Vagina (tissue), 2 donors: Measurements from ENCODE around the gene EPHA1. TPM values are rescaled to one million over a fixed set of nuclear protein-coding genes. Genes with fewer than 3 reads are reported as not detected.
"Not testable (repeated sequence)": the region's sequence is repeated elsewhere in the genome, so short reads cannot be mapped to it uniquely, and the experiment has no call there.

Experiments used
- DNase-seq, 2 donors: peaks; one replicate each; pipeline ENCODE4 v3.0.0-alpha.2; 2017; ENCODE audit errors: extremely low spot score in 2 of 2
- H3K27ac ChIP-seq: fragments of 200-600 bp; sonication (generic); one replicate; pipeline ENCODE4 v1.5.1; 2019
- H3K27me3 ChIP-seq: fragments of 200-600 bp; sonication (generic); one replicate; pipeline ENCODE4 v1.5.1; 2019
- H3K36me3 ChIP-seq, 2 donors: fragments of 200-600 bp; sonication (generic); one replicate each; pipeline ENCODE4 v1.5.1; 2017 to 2019
- H3K4me1 ChIP-seq: fragments of 200-600 bp; sonication (generic); one replicate; pipeline ENCODE4 v1.5.1; 2019
- H3K4me3 ChIP-seq, 2 donors: fragments of 200-600 bp; sonication (generic); 1 replicate in 1 of 2; 2 replicates in 1 of 2; pipeline ENCODE4 v1.5.1; 2016 to 2019
- H3K9me3 ChIP-seq: fragments of 200-600 bp; sonication (generic); one replicate; pipeline ENCODE4 v1.5.1; 2019
- POLR2A ChIP-seq, 2 donors: fragments of 450-650 bp; IDR thresholded peaks; one replicate each; pipeline ENCODE4 v1.6.1; 2017; ENCODE audit warnings: antibody characterized with exemption in 2 of 2, mild to moderate bottlenecking in 2 of 2, moderate library complexity in 2 of 2
- POLR2AphosphoS5 ChIP-seq, 2 donors: sonication (generic); formaldehyde crosslinking; IDR thresholded peaks; one replicate each; pipeline ENCODE4 v1.9.0; 2017; ENCODE audit warnings: antibody characterized with exemption in 2 of 2, mild to moderate bottlenecking in 2 of 2, low read depth in 1 of 2; ENCODE audit not compliant: insufficient read depth in 1 of 2
- intact Hi-C: fragments of 100-400 bp; cut with DNase I; formaldehyde crosslinking; loops from one replicate; pipeline ENCODE4 v1.15.1; 2023
- total RNA-seq: library from RNA; depleted of rRNA; stranded (reverse); fragments of >200 nt; gene quantifications from one replicate; pipeline ENCODE4 v1.2.3, GENCODE V29; 2016
- TF ChIP-seq, protein P1 (sequence below), 3 experiments: fragments of 450-650 bp in 2 of 3; fragments of 200-600 bp in 1 of 3; sonication (generic) in 1 of 3; IDR thresholded peaks; one replicate each; pipeline ENCODE4 v1.5.1; 2017 to 2019; ENCODE audit warnings: antibody characterized with exemption in 3 of 3, mild to moderate bottlenecking in 2 of 3, moderate library complexity in 2 of 3

Gene EPHA1
- total RNA-seq, 1 donor from 2014 or later, result 51.3 TPM

DNA sequence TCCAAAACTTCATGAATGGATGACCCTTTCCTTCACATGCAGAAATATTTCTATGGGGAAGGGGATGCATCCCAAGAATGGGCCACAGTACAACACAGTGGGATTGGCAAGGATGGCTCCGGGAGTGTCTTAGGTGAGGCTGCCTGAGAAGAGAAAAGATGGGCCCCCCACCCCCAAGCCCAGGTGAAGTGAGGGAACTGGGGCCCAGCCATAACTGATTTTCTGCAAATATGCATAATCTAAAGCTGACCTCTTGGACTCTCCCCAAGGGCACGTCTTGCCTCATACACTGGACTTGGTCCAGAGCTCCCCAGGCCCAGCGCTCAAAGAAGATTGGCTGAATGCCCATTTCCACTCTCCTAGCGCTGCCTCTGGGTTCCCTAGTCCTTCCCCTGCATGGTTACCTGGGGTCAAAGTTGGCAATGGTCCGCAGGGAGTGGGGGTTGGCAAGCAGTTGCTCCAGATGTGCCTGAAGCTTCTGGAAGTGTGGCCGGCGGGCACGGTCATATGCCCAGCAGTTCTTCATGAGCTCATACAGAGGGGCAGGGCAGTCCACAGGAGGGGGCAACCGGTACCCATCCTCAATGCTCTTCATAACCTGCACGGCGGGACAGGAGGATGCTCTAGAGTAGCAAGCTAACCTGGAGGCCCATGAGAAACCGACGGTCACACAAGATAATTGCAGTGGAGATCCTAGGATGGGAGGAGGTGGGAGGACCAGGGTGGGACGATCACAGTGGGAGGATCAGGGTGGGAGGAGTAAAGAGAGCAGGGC is 15.2 kb downstream of the EPHA1 start:
- no peaks in the 10 kb centered on the region for H3K9me3 ChIP-seq
- peaks cover 0 to 25% of the 10 kb centered on the region in 2 donors for H3K36me3 ChIP-seq
- intact Hi-C loops, result no loop called here
- no peak overlapping the region for H3K4me3 ChIP-seq
- no peak for TF ChIP-seq POLR2AphosphoS5 (IDR thresholded peaks at IDR 0.05; ENCODE audit: insufficient read depth in 1 of 2, low read depth in 1 of 2)
- TF ChIP-seq, protein P1, sequence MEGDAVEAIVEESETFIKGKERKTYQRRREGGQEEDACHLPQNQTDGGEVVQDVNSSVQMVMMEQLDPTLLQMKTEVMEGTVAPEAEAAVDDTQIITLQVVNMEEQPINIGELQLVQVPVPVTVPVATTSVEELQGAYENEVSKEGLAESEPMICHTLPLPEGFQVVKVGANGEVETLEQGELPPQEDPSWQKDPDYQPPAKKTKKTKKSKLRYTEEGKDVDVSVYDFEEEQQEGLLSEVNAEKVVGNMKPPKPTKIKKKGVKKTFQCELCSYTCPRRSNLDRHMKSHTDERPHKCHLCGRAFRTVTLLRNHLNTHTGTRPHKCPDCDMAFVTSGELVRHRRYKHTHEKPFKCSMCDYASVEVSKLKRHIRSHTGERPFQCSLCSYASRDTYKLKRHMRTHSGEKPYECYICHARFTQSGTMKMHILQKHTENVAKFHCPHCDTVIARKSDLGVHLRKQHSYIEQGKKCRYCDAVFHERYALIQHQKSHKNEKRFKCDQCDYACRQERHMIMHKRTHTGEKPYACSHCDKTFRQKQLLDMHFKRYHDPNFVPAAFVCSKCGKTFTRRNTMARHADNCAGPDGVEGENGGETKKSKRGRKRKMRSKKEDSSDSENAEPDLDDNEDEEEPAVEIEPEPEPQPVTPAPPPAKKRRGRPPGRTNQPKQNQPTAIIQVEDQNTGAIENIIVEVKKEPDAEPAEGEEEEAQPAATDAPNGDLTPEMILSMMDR (IDR thresholded peaks at IDR 0.05), result no peak
- no peak for TF ChIP-seq POLR2A (IDR thresholded peaks at IDR 0.05)
- H3K27ac ChIP-seq, result no peak overlapping the region
- peaks cover 30% of the 10 kb centered on the region for H3K4me1 ChIP-seq
- H3K27me3 ChIP-seq, result no peaks in the 10 kb centered on the region
- DNase-seq, result no peak

DNA sequence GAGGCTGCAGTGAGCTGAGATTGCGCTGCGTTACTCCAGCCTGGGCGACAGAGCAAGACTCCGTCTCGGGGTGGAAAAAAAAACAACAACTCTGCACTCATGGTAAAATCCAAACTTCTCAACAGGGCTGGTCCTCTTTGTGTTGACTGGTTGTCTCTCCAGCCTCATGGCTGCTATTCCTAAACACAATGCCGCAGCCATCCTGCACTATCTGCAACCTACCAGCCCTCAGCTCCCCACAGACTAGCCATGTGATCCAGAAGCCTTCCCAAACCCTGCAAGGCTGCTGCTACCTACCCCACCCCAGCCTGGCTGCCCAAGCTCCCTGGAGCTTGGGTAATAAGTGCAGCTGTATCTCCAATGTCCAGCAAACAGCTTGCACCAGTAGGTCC is 15.8 kb downstream of the EPHA1 start:
- Histone ChIP-seq H3K27me3 (no peaks in the 10 kb centered on the region), H3K4me3 (no peak overlapping the region), H3K9me3 (no peaks in the 10 kb centered on the region), H3K4me1 (peaks cover 30% of the 10 kb centered on the region), H3K36me3 (peaks cover 0 to 31% of the 10 kb centered on the region in 2 donors), H3K27ac (peak overlapping the region; percentile 86)
- intact Hi-C loops, result no loop called here
- TF ChIP-seq POLR2A (IDR thresholded peaks at IDR 0.05) (no peak), POLR2AphosphoS5 (IDR thresholded peaks at IDR 0.05; ENCODE audit: insufficient read depth in 1 of 2, low read depth in 1 of 2) (no peak)
- TF ChIP-seq, protein P1 (IDR thresholded peaks at IDR 0.05), result no peak
- DNase-seq, result no peak

DNA sequence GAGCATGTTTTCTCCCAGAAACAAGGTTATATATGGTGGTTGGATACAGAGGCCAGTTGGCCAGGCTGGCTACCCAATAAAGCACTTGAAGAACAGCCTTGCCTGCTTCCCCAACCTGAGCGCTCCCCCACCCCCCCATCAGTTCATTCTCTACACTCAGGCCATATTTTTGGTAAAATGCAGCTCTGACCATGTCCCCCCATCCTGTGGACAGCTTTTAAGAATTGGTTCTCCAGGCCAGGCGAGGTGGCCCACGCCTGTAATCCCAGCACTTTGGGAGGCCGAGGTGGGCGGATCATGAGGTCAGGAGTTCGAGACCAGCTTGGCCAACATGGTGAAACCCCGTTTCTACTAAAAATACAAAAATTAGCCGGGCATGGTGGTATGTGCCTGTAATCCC is 16.2 kb downstream of the EPHA1 start:
- H3K9me3 ChIP-seq, H3K4me3 ChIP-seq, DNase-seq, H3K27me3 ChIP-seq, intact Hi-C loops: not testable (repeated sequence)
- H3K4me1 ChIP-seq, result peaks cover 31% of the 10 kb centered on the region
- H3K27ac ChIP-seq, result peak overlapping the region; percentile 86
- H3K36me3 ChIP-seq, result peaks cover 0 to 32% of the 10 kb centered on the region in 2 donors

DNA sequence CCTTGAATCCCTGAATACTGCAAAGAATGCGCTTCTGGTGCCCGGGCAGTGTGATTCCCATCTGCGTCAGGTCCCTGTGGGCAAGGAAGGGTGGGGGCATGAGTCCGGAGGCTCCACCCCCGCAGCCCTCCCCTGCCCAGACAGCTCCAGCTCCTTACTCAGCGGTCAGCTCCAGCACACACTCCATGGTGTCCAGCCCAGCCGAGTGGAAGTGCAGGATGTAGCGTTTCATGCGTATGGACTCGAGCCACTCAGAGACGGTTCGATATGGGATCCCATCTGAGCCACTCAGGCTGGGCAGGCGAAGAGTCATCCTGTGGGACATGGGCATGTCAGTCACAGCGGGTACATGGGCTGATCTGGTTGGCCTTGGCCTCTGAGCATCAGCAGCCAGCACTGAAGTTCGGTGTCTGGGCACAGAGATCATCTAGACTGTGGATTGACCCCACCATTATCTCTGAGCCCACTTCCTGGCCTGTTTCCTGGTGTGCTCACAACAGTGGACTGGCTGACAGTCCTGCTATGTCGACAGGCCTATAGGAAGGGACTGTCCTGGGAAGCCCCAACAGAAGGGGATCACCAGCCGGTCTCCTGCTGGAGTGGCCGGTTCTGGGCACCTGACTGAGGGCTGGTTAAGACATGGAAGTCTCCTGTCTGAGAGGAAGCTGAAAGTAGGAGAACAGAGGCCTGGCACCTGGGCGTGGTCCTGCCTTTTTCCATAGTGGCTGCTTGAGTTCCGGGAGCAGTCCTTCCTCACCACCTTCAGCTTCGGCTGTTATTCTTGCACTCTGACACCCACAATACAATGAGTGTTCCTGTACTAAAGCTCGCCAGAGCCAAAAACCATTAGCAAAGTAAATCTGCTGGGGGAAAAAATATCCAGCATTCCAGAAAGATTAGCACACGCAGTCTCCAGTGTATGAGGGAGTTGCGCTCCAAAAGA is 16.9 kb downstream of the EPHA1 start:
- H3K9me3 ChIP-seq, result no peaks in the 10 kb centered on the region
- peak overlapping the region; percentile 3 to 14 for H3K4me3 ChIP-seq
- peak overlapping the region; percentile 86 for H3K27ac ChIP-seq
- TF ChIP-seq POLR2A (IDR thresholded peaks at IDR 0.05), result no peak
- TF ChIP-seq, protein P1 (IDR thresholded peaks at IDR 0.05), result no peak
- peak; percentile 73 to 81 for TF ChIP-seq POLR2AphosphoS5 (IDR thresholded peaks at IDR 0.05; ENCODE audit: insufficient read depth in 1 of 2, low read depth in 1 of 2)
- no peaks in the 10 kb centered on the region for H3K27me3 ChIP-seq
- intact Hi-C loops, result loop anchor here (1.0 kb wide), 1 partner anchor 8 kb away; no protein-coding TSS in a partner anchor
- peaks cover 37% of the 10 kb centered on the region for H3K4me1 ChIP-seq
- DNase-seq, result no peak
- peaks cover 0 to 32% of the 10 kb centered on the region in 2 donors for H3K36me3 ChIP-seq

DNA sequence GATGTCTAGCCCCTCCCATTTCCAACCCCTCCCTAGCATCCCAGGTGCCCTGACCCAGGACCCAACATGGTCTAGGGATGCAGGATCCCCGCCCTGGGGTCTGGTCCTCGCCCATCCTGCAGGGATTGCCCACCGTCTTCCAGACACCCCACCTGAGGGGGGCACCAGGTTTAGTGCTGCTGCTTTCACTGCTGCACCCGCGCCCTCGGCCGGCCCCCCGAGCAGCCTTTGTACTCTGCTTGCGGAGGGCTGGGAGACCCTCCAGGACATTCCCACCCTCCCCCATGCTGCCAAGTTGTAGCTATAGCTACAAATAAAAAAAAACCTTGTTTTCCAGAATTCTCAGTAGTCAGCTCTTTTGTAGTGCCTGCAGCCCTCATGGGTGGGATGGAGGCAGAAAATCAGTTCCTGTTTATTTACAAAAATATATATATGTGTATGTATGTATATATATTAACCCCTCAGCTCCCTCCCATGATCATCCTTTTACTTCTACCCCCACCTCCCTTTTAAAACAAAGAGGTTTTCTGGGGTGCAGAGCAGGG is 17.8 kb downstream of the EPHA1 start:
- H3K4me3 ChIP-seq, result no peak overlapping the region
- H3K4me1 ChIP-seq, result peaks cover 46% of the 10 kb centered on the region

More for the DNA sequence above, 17.8 kb downstream of the EPHA1 start:
- Histone ChIP-seq H3K27ac (peak overlapping the region; percentile 86), H3K27me3 (no peaks in the 10 kb centered on the region), H3K9me3 (no peaks in the 10 kb centered on the region), H3K36me3 (peaks cover 0 to 32% of the 10 kb centered on the region in 2 donors)
- intact Hi-C loops, result loop anchor here (1.0 kb wide), 1 partner anchor 8 kb away; no protein-coding TSS in a partner anchor
- DNase-seq, result no peak
- TF ChIP-seq, protein P1 (IDR thresholded peaks at IDR 0.05), result no peak
- TF ChIP-seq POLR2AphosphoS5 (IDR thresholded peaks at IDR 0.05; ENCODE audit: insufficient read depth in 1 of 2, low read depth in 1 of 2), result no peak
